Activated CD4-positive, alpha-beta T cell treated with anti-CD3 and anti-CD28 coated beads for 48 hours (primary cell): ENCODE data around the gene RAC2.

Experiments used
- DNase-seq: peaks from one replicate; pipeline ENCODE4 v3.0.0-alpha.2; 2020

Gene RAC2

DNA sequence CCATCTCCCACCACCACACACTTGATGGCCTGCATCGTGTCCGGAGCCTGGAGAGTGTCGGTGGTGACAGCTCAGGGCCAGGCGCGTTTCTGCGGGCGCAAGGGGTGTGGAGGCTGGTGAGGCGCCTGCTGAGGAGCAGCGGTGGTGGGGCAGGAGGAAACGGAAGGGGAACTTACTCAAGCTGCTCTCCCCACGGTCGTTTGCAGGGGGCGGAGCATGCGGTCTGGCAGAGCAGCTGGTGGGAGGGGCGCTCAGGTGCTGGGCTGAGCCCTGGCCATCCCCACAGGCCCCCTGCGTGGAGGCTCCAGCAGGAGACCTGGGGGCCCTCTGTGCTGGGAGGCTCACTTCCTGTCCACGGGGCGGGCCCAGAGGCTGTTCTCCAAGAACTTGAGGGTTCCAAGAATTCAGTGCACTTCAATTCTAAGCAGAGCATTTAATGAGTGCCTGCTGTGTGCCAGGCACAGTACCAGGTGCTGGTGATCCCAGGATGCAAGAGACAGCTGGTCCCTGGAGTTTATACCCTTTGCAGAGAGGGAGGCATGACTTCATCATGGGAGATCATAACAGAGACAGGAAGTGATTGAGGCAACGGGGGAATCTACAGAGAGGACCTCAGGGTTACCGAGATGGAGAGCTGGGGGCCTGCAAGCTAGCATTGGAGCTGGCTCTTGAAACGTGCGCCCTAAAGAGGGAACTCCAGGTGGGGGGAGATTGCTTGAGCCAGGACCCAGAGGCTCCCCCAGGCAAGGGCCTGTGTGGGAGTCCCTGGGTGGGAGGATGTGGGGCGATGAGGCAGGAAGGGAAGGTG is at the start of gene RAC2:
Gene RAC2, minus strand, starts transcription at position 156 of the 808 bp plus-strand sequence. Its CDS starts 121 bp downstream, at position 35.
- DNase-seq, result peak; percentile 95

DNA sequence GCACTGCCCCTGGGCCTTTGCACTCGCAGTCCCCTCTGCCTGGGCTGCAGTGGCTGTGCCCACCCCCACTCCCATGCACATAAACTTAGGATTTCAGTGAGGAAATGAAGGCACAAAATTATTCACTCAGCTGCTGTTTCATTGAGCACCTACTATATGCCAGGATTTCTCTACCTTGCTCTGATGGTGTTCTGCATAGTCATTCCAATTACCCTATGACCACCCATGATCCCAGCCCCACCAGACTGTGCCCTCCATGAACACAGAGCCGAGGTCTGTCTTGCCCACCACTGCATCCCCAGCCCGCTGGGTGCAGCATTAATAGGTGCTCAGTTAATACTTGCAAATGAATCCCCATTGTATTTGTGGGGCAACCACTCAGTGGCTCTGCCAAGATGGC is 49.1 kb upstream of the RAC2 start:
- DNase-seq, result no peak

DNA sequence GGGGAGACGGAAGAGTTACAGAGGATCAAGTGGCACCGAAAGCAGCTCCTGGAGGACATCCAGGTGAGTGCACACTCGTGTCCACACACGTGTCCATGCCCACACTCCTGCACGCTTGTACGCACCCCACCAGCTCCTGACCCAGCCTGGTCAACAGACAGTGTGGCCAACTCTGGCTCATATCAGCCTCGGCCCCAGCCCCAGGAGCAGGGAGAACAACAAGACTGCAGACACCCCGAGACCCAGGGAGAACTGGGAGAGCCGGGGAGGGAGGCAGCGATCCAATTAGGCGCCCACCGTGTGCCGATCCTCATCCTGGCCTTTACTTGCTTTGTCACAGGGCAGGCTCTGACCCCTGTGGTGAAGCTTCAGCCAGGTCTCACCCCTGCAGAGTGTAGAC is 48.6 kb upstream of the RAC2 start:
- no peak for DNase-seq

DNA sequence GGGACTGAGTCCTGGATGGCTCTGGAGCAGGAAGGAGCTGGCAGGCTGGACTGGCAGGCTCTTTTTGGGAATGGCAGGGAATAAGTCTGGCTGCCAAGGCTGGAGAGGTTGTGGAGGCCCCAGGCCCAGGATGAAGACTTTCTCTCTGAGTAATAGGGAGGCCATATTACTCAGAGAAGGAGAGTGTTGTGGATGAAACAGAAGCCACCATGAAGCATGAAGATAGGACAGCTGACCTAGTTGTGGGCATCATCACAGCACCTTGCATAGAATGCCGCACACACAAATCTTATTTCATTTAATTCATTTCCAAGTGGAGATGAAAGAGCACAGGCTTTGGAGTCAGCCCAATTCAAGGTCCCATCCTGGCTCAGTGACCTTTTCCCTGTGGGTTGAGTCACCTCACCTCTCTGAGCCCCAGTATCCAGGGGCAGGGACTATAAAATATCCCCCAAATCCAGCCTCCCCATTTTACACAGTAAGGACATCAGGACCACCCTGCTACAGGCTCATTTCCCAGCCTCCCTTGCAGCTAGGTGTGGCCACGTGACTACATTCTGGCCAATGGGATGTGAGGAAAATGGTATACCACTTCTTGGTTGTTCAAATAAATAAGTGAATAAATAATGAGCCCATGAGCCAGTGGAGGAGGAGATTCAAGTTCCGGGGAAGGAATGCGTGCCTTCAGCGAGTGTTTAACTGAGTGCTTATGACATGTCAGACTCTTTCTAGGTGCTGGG is 47.7 kb upstream of the RAC2 start:
- DNase-seq, result no peak

DNA sequence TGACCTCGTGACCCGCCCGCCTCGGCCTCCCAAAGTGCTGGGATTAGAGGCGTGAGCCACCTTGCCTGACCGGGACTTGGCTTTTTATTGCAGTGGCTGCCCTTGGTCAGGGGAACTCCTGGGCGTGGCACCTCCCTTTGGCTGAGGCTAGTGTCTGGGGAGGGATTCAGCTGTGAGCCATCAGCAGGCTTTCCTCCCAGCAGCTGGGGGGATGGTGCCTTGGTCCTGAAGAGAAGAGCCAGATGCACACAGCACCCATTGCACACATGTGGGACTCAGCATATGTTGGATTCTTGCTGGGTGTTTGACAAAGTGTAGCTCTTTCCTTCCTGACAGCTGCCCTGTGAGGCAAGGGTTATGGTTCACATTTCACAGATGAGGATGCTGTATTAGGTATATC is 46.7 kb upstream of the RAC2 start:
- no peak for DNase-seq

DNA sequence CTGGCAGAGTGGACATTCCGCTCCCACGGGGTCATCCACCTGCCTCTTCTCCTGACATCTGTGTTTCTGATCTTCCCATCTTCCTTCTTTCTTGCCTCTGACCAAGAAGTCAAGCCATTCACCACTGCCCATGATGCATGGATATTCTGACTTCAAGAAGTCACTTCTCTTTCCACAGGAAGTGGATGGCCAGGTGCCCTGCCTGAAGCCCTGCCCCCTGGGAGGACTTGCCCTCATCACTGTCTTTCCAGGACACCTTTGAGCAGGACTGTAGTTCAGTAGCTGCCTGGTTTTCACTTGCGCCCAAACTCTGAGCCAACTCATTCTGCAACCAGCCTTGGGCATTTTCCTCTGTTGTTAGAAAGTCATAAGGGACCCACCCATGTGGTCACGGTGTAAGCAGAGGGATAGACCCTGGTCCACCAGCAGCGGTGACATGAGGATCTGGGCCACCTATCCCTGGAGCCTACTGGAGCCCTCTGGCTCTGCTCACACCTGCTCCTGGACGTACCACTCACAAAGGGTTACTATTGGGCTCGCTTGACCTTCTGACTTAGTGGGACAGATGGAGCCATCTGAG is 45.2 kb upstream of the RAC2 start:
- DNase-seq, result no peak

DNA sequence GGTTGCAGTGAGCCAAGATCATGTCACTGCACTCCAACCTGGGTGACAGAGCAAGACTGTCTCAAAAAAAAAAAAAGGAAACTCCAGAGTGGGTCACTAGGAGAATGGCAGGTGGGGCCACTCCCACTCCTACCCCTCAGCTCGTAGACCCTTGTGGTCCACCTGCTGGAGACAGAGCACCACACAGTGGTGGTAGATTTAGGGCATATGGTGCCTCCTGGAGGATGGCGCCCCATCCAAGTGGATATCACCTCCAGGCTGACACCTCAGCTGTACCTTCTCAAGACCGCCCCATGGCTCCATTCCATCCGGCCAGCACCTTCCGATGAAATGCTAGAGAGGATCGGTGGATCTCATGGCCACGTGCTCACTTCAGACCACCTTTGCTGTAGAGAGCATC is 44.5 kb upstream of the RAC2 start:
- no peak for DNase-seq

DNA sequence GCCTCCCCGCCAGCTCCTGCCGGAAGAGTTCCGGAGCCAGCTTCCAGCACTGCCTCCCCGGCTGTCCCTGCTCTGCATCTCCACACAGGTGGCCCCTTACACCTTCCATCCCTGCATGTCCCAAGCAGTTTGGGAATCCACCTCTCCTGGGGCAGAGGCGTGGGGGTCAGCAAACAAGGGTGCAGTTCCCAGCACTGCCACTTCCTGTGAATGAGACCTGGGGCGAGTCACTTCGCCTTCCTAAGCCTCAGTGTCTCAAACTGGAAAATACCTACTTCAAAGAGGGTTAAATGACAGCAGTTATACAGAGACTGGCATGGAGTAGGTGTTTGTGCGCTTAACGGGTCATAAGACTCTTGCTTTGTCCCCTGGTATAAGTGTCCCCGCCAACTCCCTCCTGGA is 43.5 kb upstream of the RAC2 start:
- no peak for DNase-seq

DNA sequence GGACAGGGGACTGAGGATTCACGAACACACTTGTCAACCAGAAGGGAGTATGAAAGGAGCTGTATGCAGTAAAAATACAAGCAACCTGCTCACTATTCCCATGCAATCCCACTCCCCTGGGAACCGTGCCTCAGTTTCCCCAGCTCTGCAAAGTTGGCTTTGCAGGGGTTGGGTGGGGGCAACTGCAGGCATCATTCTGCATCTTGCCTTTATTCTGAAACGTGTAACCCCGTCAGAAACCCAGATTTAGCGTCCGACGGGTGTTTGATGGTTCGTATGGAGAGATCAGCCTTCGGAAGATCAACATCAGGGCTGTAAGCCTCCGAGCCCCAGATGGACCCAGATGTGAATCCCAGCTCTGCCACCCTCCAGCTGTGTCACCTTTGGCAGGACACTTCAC is 41.9 kb upstream of the RAC2 start:
- DNase-seq, result no peak

DNA sequence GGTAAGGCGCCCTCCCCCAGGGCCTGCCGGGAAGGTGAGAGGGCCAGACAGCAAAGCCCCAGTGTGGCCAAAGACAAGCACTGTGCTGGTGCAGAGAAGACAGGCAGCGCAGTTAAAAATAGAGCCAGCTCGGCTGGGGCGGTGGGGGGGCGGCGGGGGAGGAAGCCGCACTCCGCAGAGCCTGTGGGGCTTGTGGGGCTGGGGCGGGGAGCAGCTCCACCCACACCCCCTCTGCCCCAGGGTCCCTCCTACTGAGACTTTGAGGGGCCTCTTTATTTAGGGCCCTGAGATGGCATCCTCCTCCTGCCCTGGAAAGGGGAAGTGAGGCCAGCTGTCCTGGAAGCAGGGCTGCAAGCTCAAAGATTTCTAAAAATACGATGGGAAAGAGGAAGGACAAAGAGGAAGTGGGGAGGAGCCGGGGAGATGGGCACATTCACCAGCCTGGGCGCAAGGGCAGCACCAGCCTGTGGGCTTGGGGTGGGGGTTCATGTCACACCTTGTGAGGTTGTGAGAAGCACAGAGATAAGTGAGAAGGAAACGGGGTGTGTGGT is 40.8 kb upstream of the RAC2 start:
- DNase-seq, result no peak

DNA sequence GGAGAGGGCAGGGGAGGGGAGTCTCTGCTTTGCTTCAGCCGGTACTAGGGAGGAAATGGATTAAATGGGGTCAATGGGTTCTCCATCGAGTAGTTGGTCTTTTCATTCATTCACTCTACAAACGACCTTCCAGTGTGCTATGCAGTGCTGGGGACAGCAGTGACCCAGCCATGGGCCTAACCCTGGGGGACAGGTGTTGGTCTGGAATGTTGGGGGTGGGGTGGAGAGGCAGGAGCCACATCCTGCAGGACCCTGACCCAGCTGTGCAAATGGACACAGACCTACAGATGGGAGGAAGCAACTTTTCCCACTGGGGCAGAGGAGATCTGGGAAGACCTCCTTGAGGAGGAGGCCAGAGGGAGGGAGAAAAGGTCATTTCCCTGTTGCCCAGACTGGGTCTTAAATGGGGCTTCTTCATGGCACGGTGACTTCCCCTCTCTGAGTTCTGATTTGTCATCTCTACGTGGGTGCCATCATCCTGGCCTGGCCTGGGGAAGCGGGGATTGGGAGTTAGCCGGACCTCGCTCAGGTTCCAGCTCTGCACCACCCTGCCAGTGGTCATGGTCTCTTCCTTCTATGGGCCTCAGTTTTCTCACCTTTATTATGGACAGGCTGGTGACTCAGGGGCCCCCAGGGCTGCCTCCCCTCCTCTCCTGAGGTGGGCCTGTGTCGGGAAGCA is 40.2 kb upstream of the RAC2 start:
- no peak for DNase-seq

DNA sequence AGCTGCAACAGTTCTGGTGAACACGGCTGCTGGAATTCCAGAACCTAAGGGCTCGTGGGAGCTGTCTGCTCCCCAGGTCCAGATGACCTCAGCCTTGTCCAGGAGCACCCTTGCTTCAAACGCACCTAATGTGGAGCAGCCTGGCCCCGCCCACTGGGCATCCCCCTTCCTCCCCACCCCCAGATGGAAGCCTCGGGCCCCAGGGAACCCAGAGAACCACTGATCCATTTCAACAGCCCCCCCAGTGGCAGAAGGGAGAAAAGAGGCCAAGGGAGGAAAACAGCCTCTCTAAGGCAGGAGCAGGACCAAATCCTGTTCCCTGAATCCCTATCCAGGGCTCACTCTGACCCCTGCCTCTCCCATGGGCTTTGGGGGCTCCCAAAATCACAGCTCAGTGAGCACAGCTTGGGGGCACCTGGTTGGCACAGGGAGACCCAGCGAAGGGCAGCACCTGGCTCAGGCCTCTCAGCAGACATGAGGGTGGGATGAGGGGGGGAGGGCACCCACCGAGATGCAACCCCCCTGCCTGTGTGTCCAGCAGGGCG is 39.4 kb upstream of the RAC2 start:
- DNase-seq, result peak; percentile 55

DNA sequence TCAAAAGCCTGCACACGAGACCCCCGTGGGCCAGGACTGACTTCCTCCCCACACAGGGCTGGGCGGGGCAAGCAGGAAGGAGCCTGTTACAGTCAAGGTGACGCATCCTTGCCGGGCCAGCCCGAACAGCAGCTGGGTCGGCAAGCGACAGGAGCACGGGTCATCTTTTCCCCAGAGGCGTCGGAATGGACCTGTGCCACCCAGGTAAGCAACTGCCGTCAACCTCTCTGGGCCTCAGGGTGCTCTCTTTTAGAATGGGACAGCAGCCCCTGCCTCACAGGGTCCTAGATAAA is 38.3 kb upstream of the RAC2 start, which contains the start of gene CYTH4:
Gene CYTH4, plus strand, starts transcription at position 124 of the 293 bp plus-strand sequence. Its CDS starts 62 bp downstream, at position 186.
- DNase-seq, result peak; percentile 79

DNA sequence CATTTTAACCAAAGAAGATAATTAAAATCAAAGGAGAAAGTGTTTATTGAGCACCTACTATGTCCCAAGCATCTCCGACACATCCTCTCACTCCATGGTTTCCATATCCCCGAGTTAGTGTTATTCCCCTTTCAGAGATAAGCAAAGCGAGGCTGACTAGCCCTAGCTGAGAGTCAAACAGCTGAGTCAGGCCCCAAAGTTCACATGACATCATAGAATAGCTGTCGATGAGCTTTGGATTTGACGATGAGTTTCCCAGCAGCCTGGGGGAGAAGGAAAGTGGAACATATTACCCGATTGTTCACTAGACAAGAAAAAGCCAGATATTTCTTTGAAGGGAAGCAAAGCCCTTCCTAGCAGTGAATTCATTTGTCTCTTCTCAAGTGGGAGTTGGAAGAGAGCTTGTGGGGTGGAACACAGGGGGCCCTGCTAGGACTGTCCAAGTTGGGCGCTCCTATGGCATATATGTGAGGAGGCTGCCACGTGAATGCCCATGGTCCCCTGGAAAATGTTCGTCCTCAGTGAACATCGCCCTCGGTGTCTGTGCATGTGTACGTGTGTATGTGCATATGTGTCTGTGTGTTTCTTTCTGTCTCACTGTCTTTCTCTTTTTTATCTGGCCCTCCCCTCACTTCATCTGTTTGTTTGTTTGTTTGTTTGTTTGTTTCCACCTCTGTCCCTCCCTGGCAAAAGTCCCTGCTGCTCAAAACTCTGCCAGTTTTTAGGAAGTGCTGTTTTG is 37.7 kb upstream of the RAC2 start:
- DNase-seq, result peak; percentile 54

DNA sequence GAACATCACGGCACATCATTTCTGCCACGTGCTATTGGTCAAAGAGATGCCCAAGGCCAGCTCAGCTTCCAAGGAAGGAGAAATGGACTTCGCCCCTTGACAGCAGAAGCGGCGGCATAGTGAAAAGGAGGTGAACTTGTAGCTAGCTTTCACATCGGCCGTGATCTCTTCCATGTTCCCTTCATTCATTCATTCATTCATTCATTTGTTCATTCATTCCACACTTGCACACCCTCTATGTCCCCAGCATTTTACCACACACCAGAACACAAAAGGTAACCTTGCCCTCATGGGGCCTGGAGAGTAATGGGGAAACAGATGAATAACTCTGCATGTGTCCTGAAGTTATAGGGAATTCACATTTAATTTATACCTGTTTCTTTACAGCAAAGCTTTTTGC is 37.1 kb upstream of the RAC2 start:
- no peak for DNase-seq

DNA sequence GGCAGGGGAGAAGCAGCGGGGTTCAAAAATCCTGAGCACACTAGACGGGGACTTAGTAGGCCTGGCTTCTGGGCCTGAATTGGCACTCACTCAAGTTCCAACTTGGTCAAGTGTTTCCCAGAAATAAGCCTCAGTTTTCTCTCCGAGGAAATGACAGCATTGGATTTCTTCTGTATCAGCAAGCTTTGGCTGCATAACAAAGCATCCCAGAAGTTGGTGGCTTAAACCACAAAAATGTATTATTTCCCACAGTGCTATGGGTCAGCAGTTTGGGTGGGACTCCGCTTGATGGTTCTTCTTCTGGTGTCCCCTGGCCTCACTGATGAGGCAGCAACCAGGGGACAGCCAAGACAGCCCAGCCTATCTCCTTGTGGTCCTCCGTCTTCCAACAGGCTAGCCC is 36.6 kb upstream of the RAC2 start:
- no peak for DNase-seq

DNA sequence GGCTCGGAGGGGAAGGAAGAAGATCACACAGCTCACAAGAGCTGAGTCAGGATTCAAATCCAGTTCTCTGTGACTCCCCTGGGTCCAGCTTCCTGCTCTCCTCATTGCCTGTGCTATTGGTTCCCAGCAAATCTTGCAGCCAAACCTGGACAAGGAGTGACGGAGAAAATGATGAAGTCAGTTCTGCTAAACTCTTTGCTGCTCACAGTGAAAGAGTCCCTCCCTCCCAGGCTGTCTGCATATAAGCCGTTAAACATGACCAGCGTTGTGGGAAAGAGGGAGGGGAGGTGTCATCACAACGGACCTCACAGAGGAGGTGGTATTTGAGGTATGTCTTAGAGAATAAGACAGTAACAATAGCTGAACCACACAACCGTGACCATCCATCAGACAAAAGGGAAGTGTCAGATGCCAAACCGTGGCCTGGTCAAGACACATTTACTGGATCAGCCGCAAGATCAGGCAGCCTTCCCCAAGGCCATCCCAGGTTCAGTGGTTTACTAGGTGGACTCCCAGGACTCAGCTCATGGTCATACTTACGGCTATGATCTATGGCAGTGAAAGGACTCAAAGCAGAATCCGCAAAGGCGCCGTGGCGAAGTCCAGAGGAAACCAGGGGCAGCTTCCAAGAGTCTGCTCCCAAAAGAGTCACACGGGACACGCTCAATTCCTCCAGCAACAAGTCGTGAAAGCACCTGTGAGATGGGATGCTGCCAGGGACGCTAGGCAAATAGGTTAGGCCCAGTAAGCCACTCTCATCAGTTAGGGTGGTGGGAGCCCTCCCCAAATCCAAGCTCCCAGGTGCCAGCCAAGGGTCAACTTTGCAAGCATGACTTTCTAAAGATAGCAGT is 35.5 kb upstream of the RAC2 start:
- no peak for DNase-seq

DNA sequence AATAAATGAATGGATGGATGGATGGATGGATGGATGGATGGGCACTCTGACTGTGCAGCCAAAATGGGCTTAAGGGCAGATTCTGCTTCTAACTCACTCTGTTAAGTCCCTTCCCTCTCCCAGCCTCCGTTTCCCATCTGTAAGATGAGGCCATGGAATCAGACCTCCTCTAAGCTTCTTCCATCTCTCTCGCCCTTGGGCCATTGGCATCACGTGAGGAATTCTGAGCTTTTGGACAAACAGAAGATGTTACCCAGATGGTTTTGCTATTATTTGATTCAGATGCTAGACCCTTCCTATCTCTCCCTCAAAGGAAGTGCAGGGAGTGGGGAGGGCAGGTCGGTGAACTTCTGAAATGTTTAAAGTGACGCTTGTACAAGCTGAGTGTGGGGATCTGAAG is 34.2 kb upstream of the RAC2 start:
- DNase-seq, result no peak

DNA sequence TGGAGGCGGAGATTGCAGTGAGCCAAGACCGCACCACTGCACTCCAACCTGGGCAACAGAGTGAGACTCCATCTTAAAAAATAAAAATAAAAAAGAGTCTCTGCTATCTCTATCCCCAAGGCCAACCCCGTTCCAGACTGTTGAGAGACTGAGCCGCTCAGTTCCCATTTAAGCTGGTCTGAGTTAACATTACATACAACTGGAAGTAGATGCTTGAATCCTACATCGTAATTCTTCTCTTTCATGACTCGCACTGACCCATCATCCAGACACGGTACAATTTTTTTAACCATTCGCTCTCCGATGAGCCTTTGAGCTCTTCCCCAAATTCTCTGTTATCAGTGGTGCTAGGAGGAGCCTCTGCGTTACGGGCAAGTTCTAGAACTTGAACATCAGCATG is 33.3 kb upstream of the RAC2 start:
- DNase-seq, result no peak

DNA sequence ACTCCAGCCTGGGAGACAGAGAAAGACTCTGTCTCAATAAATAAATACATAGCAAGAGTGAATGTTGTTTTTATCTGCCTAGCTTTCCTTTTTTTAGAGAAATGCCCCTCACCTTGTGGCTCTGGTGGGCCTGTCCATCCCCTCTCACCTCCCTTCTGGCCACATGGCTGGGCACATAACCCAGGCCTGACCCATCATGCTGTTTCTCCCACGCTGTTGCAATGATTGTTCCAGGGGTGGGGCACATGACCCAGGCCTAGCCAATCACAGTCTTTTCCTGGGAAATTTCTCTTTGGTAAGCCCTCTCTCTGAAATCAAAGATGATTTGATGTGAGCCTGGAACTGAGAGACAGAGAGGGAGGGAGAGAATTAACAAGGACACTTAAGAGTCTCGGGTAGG is 32.7 kb upstream of the RAC2 start:
- DNase-seq, result no peak

DNA sequence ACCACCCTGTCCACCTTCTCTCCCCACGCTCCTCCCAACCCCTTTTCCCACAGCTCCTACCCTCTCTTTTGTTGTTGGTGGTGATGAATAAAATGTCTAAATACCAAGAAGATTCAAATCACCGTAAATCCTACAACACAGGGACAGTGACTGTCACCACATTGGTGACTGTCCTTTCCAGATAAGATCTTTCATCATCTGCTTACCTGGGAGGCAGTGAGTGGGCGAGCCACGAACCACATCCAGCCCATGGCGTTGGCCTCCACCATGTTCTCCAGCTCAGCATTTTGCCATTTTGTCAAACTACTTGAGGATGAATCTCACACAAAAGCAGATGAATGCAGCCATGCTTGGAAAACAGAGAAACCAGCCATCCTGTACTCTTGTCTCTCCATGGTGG is 31.6 kb upstream of the RAC2 start:
- DNase-seq, result peak; percentile 79
